ENCODE measurements around the gene DOCK2. TPM values are rescaled to one million over a fixed set of nuclear protein-coding genes. Genes with fewer than 3 reads are reported as not detected.

DOCK2 gene
- total RNA-seq, 1 experiment from 2014 or later = 0.26 TPM

- H3K4me2 ChIP-seq (ENCODE audit: low read length) = no peak overlapping the region
- ATAC-seq (no peak), DNase-seq (no peak)
- no peaks in the 10 kb centered on the region for H3K4me1 ChIP-seq (ENCODE audit: insufficient read depth, low read length)
- no peak overlapping the region for H3K4me3 ChIP-seq (ENCODE audit: low read length)
- no peaks in the 10 kb centered on the region for H3K27me3 ChIP-seq (ENCODE audit: low read length)
- no peaks in the 10 kb centered on the region for H3K9me2 ChIP-seq (replicated peaks; ENCODE audit: low read length)
- intact Hi-C loops (cut with micrococcal nuclease) = no loop called here
- no peak overlapping the region for H3K27ac ChIP-seq (ENCODE audit: low read length)
- POLR2A ChIA-PET (ENCODE audit: unreplicated experiment) = no interaction called here
- H2AFZ ChIP-seq (ENCODE audit: low read length) = no peak overlapping the region
- TF ChIP-seq CTCF (conservative IDR thresholded peaks at IDR 0.05; ENCODE audit: low read depth, low read length) (no peak), EZH2 (IDR thresholded peaks at IDR 0.05; ENCODE audit: low read length, unreplicated experiment) (no peak), EZH2phosphoT487 (IDR thresholded peaks at IDR 0.05; ENCODE audit: borderline replicate concordance, low read length) (no peak)
- no peaks in the 10 kb centered on the region for H4K20me1 ChIP-seq (ENCODE audit: low read length)
- H3K9me3 ChIP-seq (ENCODE audit: low read length) = no peaks in the 10 kb centered on the region
- H3K9ac ChIP-seq (ENCODE audit: low read length) = no peak overlapping the region
- CTCF ChIA-PET = no interaction called here
- no peaks in the 10 kb centered on the region for H3K36me3 ChIP-seq (ENCODE audit: low read depth, low read length)
- BruUV-seq (replicated peaks) = no TSS peak
- H3F3A ChIP-seq (ENCODE audit: low read length, unreplicated experiment) = no peaks in the 10 kb centered on the region
- no peaks in the 10 kb centered on the region for H3K79me2 ChIP-seq (ENCODE audit: low read length)
These were observed 141.8 kb downstream of the DOCK2 start for GRCh38 chr5:169778622-169779596.

DNA sequence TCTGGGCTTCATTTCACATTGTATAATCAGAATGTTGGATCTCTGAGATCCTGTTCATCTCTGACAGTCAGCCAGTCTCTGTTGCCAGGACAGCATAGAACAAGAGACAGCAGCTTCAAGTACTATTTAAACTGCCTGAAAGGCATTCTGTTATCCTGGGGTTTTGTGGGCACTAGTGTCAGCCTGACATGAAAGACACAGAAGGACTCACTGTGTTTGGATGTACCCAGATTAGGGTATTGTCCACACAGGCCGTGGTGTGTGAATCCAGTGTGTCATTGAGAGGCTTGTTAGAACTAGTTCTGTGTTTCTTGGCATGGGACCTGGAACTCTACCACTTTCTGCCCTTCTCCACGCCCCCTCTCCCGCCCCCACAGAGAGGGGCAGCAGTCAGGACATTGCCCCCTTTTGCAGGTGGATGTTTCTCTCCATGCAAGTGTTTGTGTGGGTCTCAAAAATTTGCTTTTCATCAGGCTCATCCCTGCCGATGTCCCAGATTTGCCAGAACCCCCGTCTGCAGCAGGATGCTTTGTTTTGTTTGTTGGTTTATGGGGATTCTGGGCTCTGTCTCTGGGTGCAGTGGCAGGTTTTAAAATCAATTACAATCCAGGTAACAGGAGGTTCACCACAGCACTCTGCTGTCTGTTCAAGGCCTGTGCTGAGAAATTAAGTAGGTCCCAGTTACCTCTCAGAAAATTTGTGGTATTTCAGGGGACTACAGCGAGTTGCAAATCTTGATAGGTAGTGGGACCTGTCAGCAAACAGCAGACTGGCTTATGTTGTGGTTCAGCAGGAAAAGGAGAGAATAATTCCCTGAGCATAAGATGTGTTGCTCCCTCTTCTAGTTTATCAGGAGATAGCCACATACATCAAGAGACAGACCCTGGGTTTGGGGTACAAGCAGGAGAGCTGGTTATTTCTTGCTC lies 144.6 kb downstream of the DOCK2 start:
- ChIA-PET POLR2A (ENCODE audit: unreplicated experiment) (no interaction called here), CTCF (no interaction called here)
- Histone ChIP-seq H3K27ac (ENCODE audit: low read length) (no peak overlapping the region), H3K4me3 (ENCODE audit: low read length) (no peak overlapping the region), H3K36me3 (ENCODE audit: low read depth, low read length) (no peaks in the 10 kb centered on the region), H3K9me3 (ENCODE audit: low read length) (no peaks in the 10 kb centered on the region), H4K20me1 (ENCODE audit: low read length) (no peaks in the 10 kb centered on the region), H3K9me2 (replicated peaks; ENCODE audit: low read length) (no peaks in the 10 kb centered on the region), H2AFZ (ENCODE audit: low read length) (no peak overlapping the region), H3K4me1 (ENCODE audit: insufficient read depth, low read length) (no peaks in the 10 kb centered on the region), H3F3A (ENCODE audit: low read length, unreplicated experiment) (no peaks in the 10 kb centered on the region), H3K27me3 (ENCODE audit: low read length) (no peaks in the 10 kb centered on the region), H3K4me2 (ENCODE audit: low read length) (no peak overlapping the region), H3K9ac (ENCODE audit: low read length) (no peak overlapping the region), H3K79me2 (ENCODE audit: low read length) (no peaks in the 10 kb centered on the region)
- BruUV-seq (replicated peaks) = no TSS peak
- TF ChIP-seq CTCF (conservative IDR thresholded peaks at IDR 0.05; ENCODE audit: low read depth, low read length) (no peak), EZH2phosphoT487 (IDR thresholded peaks at IDR 0.05; ENCODE audit: borderline replicate concordance, low read length) (no peak), EZH2 (IDR thresholded peaks at IDR 0.05; ENCODE audit: low read length, unreplicated experiment) (no peak)
- intact Hi-C loops (cut with micrococcal nuclease) = no loop called here
- no peak for ATAC-seq
- DNase-seq = no peak

Measured in PC-3 (cell line).